Measurements from ENCODE around the gene AKIRIN2. TPM values are rescaled to one million over a fixed set of nuclear protein-coding genes. Genes with fewer than 3 reads are reported as not detected.

AKIRIN2 gene
- total and polyA plus RNA-seq, 9 of the 15 experiments (the other 6 are each of a cell fraction or from before 2014, with no cell fraction given): 5.8 to 63.9 (median 28.1) TPM

DNA sequence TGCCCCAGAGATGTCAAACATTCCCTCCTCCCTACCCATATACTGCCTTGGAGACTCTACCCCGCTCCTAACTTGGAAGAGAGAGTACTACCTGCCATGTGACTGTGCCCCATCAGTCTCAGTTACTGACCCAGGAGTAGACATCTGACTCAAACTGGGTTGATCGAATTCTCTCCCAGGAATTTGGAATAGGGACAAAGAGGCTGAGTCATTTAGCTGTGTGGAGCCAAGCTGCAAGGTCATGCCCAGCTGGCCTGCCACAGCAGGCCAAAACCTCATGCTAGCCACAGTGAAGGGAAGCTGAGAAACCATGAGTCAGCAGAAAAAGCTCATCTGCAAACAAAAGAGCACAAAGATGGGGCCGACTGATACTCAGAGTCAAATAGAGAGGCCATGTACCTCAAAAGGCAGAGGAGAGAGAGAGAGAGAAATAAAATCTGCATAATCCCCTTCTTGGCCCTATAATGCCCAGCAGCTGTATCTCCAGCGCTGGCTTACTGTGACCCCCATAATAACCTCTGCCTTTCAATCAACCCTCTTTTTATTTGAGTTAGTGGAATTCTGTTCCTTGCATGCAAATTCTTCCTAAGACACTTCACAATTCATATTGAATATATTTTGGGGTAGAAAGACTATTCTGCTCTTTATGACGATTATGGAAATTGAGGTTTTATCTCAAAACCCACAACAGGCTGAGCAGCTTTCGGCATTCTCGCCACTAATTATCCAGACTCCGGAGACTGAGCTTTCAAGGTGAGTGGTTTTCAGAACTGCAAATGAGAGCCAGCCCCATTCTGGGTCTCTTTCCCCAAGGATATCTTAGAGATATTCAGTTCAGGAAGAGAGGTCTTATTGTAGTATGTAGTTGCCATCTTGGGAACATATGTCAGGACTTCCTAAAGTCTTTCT is 21.4 kb upstream of the AKIRIN2 start (continued):
- TF ChIP-seq, protein P1, sequence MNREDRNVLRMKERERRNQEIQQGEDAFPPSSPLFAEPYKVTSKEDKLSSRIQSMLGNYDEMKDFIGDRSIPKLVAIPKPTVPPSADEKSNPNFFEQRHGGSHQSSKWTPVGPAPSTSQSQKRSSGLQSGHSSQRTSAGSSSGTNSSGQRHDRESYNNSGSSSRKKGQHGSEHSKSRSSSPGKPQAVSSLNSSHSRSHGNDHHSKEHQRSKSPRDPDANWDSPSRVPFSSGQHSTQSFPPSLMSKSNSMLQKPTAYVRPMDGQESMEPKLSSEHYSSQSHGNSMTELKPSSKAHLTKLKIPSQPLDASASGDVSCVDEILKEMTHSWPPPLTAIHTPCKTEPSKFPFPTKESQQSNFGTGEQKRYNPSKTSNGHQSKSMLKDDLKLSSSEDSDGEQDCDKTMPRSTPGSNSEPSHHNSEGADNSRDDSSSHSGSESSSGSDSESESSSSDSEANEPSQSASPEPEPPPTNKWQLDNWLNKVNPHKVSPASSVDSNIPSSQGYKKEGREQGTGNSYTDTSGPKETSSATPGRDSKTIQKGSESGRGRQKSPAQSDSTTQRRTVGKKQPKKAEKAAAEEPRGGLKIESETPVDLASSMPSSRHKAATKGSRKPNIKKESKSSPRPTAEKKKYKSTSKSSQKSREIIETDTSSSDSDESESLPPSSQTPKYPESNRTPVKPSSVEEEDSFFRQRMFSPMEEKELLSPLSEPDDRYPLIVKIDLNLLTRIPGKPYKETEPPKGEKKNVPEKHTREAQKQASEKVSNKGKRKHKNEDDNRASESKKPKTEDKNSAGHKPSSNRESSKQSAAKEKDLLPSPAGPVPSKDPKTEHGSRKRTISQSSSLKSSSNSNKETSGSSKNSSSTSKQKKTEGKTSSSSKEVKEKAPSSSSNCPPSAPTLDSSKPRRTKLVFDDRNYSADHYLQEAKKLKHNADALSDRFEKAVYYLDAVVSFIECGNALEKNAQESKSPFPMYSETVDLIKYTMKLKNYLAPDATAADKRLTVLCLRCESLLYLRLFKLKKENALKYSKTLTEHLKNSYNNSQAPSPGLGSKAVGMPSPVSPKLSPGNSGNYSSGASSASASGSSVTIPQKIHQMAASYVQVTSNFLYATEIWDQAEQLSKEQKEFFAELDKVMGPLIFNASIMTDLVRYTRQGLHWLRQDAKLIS (CRISPR knock-in tag; IDR thresholded peaks at IDR 0.05): no peak
- 0 out of 2 replicates have a peak, but pooled peaks have one; percentile 41 for TF ChIP-seq CBFB (CRISPR knock-in tag; IDR thresholded peaks at IDR 0.05)
- TF ChIP-seq JUNB (CRISPR knock-in tag; conservative IDR thresholded peaks at IDR 0.05): 0 out of 2 replicates have a peak, but pooled peaks have one; percentile 30
- TF ChIP-seq, protein P2, sequence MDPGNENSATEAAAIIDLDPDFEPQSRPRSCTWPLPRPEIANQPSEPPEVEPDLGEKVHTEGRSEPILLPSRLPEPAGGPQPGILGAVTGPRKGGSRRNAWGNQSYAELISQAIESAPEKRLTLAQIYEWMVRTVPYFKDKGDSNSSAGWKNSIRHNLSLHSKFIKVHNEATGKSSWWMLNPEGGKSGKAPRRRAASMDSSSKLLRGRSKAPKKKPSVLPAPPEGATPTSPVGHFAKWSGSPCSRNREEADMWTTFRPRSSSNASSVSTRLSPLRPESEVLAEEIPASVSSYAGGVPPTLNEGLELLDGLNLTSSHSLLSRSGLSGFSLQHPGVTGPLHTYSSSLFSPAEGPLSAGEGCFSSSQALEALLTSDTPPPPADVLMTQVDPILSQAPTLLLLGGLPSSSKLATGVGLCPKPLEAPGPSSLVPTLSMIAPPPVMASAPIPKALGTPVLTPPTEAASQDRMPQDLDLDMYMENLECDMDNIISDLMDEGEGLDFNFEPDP (CRISPR knock-in tag; IDR thresholded peaks at IDR 0.05): no peak
- peak; percentile 52 for TF ChIP-seq TBP (optimal IDR thresholded peaks at IDR 0.05; ENCODE audit: low read depth, low read length)
- peak; percentile 35; the same call in 1 of the 2 replicates for TF ChIP-seq ZNF589 (CRISPR knock-in tag; IDR thresholded peaks at IDR 0.05; ENCODE audit: low read depth)
- TF ChIP-seq ZNF561 (CRISPR knock-in tag; conservative IDR thresholded peaks at IDR 0.05): no peak
- no peak for TF ChIP-seq GTF2A2 (tag; IDR thresholded peaks at IDR 0.05)
- TF ChIP-seq ZNF780A (CRISPR knock-in tag; IDR thresholded peaks at IDR 0.05): no peak
- peak; percentile 65; the same call in 1 of the 2 replicates for TF ChIP-seq ZBTB17 (CRISPR knock-in tag; IDR thresholded peaks at IDR 0.05)
- TF ChIP-seq, protein P3, sequence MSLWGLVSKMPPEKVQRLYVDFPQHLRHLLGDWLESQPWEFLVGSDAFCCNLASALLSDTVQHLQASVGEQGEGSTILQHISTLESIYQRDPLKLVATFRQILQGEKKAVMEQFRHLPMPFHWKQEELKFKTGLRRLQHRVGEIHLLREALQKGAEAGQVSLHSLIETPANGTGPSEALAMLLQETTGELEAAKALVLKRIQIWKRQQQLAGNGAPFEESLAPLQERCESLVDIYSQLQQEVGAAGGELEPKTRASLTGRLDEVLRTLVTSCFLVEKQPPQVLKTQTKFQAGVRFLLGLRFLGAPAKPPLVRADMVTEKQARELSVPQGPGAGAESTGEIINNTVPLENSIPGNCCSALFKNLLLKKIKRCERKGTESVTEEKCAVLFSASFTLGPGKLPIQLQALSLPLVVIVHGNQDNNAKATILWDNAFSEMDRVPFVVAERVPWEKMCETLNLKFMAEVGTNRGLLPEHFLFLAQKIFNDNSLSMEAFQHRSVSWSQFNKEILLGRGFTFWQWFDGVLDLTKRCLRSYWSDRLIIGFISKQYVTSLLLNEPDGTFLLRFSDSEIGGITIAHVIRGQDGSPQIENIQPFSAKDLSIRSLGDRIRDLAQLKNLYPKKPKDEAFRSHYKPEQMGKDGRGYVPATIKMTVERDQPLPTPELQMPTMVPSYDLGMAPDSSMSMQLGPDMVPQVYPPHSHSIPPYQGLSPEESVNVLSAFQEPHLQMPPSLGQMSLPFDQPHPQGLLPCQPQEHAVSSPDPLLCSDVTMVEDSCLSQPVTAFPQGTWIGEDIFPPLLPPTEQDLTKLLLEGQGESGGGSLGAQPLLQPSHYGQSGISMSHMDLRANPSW (CRISPR knock-in tag; IDR thresholded peaks at IDR 0.05): 0 out of 2 replicates have a peak, but pooled peaks have one; percentile 45
- TF ChIP-seq SMAD4 (CRISPR knock-in tag; conservative IDR thresholded peaks at IDR 0.05): peak; percentile 88
- TF ChIP-seq EHMT2 (IDR thresholded peaks at IDR 0.05): peak; percentile 64; the same call in 1 of the 2 replicates
- TF ChIP-seq, protein P4, sequence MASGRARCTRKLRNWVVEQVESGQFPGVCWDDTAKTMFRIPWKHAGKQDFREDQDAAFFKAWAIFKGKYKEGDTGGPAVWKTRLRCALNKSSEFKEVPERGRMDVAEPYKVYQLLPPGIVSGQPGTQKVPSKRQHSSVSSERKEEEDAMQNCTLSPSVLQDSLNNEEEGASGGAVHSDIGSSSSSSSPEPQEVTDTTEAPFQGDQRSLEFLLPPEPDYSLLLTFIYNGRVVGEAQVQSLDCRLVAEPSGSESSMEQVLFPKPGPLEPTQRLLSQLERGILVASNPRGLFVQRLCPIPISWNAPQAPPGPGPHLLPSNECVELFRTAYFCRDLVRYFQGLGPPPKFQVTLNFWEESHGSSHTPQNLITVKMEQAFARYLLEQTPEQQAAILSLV (tag; IDR thresholded peaks at IDR 0.05): no peak
- peak; percentile 78; the same call in 1 of the 2 replicates for TF ChIP-seq LCOR (CRISPR knock-in tag; IDR thresholded peaks at IDR 0.05)
- TF ChIP-seq ARNT (IDR thresholded peaks at IDR 0.05): peak; percentile 58 to 82; a peak in 3 of 4 replicates
- TF ChIP-seq ZKSCAN3 (CRISPR knock-in tag; IDR thresholded peaks at IDR 0.05): no peak
- peak; percentile 64 for TF ChIP-seq NR2C1 (IDR thresholded peaks at IDR 0.05)
- peak; percentile 79 for TF ChIP-seq NR2C1 (tag; IDR thresholded peaks at IDR 0.05)
- TF ChIP-seq BCL6 (CRISPR knock-in tag; IDR thresholded peaks at IDR 0.05): 0 out of 2 replicates have a peak, but pooled peaks have one; percentile 60
